Stimulated activated CD4-positive, alpha-beta T cell treated with anti-CD3 and anti-CD28 coated beads, Interleukin-15, amount 100 ng/mL, for 1 hour (primary cell): ENCODE results near the gene IQSEC3.
"Not testable (repeated sequence)": the region's sequence is repeated elsewhere in the genome, so short reads cannot be mapped to it uniquely, and the experiment has no call there.

ENCODE experiments used
- DNase-seq, 2 donors: peaks; one replicate each; pipeline ENCODE4 v3.0.0-alpha.2; 2020; ENCODE audit warnings: low read depth in 1 of 2, low spot score in 1 of 2

The IQSEC3 gene

DNA sequence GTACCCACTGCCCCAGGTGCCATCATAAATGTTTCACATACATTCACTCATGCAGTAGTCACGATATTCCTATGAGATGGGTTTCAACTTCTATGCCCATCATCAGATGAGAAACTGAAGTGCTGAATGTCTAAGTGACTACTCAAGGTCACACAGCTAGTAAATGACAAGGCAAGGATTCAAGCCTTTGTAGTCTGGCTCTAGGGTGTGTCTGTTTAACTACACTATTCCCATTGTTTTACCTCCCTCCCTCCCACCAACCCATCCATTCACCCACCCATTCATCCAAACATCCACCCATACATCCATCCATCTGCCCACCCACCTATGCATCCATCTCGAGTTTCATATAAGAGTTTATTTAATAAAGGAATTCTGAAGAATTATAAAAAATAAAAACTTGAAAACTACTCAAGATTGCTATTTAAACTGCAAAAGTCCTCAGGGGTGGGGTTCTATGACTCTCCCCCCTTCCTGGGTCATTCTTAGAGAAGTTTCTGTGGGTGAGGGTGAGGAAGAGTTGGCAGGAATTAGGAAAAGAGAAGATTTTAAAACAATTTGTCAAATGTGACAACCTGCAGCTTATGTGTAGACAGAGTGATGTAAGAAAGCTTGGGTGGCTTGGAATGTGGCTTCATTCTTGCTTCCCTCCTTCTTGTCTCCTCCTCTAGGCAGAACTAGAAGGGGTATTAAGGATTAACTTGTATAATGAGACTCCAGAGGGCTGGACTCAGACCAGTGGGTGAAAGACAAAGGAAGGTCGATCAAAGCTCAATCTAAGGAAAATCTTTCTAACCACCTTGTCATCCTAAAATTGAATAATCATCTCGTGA lies 13.4 kb upstream of the IQSEC3 start:
- DNase-seq = not testable (repeated sequence)

DNA sequence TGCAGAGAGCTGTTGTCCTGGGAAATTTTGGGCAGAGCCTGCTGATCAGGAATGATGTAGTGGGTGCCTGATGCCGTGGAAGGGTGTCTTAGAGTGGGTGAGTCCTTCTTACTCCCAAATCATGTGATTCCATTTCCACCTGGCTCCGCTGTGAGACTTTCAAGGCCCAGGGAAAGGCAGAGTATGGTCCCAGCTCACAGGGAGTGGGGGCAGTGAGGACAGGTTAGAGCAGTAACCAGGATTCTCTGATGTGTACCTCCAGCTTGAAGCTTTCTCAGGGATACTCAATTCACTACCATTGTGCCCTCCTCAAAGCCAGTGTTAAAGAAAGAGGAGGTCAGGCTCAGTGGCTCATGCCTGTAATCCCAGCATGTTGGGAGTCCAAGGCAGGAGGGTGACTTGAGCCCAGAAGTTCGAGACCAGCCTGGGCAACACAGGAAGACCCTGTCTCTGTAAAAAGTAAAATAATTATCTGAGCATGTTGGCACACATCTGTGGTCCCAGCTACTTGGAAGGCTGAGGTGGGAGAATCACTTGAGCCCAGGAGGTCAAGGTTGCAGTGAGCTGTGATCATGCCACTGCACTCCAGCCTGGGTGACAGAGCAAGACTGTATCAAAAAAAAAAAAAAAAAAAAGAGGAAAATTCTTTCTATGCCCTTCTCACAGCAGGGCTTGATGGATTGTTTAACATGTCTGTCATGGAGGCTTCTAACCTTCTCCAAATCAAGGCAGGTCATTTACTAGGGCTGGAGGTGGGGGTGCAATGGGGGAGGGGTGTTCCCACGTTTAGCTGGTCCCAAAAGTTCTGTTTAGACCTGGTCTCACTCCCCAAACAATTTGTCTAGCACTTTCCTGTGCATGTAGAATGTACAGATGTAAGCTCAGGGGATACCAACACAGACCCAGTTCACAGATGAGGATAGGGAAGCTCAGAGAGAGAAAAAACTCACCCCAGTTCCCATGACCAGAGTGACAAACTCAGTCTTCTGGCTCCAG lies 12.5 kb upstream of the IQSEC3 start:
- DNase-seq = no peak

GRCh38 chr12:54750-55535 lies 11.6 kb upstream of the IQSEC3 start:
- DNase-seq = no peak

GRCh38 chr12:56683-57346 lies 9.8 kb upstream of the IQSEC3 start:
- no peak for DNase-seq

DNA sequence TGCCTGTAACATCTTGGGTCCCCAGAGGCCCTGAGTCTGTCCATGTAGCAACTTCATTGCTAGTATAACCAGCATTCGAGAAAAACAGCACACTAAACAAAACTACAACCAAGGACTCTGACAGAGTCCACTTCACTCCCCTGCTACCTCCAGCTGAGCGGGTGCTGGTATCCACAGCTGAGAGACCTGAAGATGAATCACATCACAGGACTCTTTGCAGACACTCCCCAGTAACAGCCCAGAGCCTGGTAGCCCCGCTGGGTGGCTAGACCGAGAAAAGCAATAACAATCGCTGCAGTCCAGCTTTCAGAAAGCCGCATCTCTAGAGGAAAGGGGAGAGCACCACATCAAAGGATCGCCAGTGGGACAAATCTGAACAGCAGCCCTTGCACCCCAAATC lies 9.0 kb upstream of the IQSEC3 start:
- no peak for DNase-seq

- DNase-seq = no peak
These were observed 7.7 kb upstream of the IQSEC3 start for GRCh38 chr12:58832-59231.

GRCh38 chr12:61845-62244 lies 4.7 kb upstream of the IQSEC3 start:
- not testable (repeated sequence) for DNase-seq

GRCh38 chr12:65491-66063 lies 990 bp upstream of the IQSEC3 start:
- DNase-seq = not testable (repeated sequence)

- not testable (repeated sequence) for DNase-seq
These were observed 376 bp downstream of the IQSEC3 start for GRCh38 chr12:66782-67504.

GRCh38 chr12:69677-70076 lies 3.1 kb downstream of the IQSEC3 start:
- DNase-seq = not testable (repeated sequence)

GRCh38 chr12:70541-70940 lies 4.0 kb downstream of the IQSEC3 start:
- DNase-seq = not testable (repeated sequence)

DNA sequence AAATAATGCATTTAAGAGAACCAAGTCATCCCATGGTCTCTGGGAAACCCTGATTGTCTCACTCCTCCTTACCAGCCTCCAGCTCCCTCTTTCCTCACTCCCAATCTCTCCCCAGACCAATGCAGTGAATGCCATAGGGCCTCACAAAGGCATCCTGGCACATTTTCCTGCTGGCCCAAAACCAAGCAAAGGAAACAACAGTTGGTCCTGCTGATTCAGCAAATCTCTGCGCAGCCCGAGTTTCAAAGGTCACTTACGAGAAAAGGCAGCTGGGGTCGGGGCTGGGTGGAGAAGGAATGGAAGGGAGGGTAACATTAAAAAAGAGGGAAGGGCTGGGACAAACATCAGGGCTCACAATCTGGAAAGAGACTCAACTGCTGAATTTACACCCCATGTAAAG lies 5.5 kb downstream of the IQSEC3 start:
- not testable (repeated sequence) for DNase-seq

DNA sequence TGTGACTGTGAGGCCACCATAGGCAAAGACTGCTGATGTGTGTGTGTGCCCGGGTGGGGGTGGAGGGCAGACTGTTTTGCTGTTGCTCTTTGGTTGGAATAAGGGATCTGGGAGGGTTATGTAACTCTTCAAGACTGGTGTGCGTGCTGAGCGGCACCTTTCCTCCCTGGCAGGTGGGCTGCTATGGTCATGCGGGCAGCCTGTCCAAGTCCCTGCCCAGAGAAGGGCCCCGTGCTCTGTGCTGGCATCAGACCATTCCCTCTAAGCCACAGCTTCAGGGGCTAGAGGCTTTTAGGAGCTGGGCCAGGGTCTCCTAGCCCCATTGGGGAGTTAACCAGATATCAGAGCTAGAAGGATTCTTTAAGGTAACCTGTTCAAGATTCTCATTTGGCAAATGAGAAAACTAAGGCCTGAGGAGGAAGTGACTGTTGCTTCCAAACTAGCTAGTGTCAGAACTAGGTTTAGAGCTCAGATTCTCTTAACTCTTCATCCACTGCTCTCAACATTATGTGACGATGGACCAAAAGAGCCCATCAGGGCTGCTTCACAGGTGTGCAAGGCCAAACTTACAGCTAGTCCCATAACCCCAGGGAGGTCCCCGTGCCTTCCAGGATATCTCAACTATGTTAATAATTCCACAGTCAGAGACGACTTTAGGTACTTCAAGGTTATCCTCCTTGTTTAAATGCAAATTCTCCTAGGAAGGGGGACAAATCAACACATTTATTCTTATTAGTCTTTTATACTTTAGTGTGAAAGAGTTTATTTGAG lies 8.0 kb downstream of the IQSEC3 start:
- not testable (repeated sequence) for DNase-seq

GRCh38 chr12:75541-75940 lies 9.0 kb downstream of the IQSEC3 start:
- not testable (repeated sequence) for DNase-seq

DNA sequence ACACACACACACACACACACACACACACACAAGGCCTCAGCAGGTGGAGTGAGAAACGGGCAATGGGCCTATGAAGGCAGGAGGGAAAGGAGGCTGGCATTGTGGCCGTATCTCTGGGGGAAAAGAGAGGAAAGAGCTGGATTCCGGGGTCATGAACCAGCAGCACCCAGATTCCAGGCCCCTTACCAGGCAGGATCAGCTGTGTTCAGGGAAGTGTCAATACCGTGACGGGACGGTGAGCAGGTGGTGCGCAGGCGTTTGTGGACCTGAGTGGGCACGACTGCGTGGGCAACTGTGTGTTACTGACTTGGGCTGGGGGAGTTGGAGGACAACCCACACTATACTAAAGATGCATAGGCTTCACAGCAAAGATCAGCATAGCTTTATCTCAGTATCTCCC lies 9.5 kb downstream of the IQSEC3 start:
- not testable (repeated sequence) for DNase-seq

DNA sequence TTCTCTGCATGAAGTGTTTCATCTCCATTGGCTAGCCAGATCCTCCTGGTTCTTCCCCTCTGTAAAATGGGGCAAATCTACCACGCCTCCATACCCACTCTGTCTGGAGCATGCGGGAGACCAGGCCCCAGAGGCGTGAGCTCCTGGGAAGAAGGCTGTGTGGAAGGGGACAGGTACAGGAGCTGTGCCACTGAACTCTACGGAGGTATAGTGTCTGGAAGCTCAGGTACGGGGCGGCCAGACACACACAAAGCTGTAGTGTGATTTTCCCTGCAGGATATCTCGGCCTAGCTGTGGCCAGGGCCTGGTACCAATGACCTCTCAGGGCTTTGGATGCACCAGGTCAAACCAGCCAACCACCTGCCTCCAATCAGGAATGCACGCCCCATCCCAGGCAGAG lies 10.0 kb downstream of the IQSEC3 start:
- not testable (repeated sequence) for DNase-seq

DNA sequence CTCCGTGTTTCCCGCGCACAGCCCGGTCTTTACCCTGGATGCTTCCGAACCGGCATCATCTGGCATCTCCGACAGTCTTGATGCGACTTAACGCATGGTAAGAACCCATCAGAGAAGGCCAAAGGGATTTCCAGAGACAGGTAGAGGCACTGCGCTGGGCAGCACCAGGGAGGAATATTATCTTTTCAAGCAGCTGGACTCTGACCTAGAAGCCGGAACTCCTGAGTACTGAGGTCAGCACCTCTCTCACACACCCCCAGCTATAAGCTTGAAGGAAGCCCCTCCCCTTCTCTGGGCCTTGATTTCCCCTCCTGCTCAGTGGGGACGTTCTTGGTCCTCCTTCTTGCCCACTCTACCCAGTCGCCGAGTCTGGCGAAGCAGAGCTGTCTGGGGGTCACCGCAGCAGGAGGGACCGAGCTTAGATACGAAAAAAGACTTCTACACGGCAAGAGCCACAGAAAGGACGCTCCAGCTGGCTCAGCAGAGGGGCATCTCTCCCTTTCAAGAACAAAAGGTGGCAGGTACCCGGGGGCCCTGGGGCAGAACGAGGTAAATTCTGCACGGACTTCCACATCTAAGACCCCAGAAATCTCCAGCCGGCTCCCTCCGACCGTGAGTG lies 10.6 kb downstream of the IQSEC3 start:
- DNase-seq = not testable (repeated sequence)

DNA sequence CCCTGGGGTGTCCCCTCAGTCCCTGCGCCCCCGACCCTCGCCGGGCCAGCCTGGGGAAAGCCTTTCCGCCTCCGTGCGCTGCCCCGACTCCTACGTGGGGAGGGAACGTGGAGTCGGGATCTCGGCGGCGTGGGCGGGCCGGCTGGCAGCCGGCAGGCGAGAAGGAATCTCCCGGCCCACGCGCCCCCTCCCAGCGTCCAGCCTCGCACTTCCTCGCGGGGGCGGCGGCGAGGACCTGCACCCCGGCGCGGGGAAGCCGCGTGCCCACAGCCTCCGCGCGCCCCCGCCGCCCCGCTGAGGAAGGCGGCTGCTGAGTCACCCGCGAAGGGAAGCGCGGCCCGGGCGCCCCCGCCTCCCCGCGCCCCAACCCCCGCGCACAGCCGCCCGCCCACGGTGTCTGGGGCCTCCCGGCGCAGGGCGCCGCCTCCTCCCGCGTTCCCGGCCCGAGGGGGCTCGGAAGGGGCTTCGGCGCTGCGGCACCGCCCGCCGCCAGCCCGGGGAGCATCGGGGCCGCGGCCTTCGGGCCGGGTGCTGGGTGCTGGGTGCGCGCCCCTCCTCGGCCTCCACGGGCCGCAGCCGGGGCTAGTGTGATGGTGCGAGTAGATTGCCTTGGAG lies 11.3 kb downstream of the IQSEC3 start:
- DNase-seq = not testable (repeated sequence)
